GM23248 (cell line): ENCODE measurements around the gene NAV2.

ENCODE experiments used
- EZH2 ChIP-seq: fragments of 200-600 bp; sonication (generic); IDR thresholded peaks from 2 replicates; pipeline ENCODE4 v1.6.1; 2018; ENCODE audit warnings: antibody characterized with exemption, mild to moderate bottlenecking; ENCODE audit not compliant: insufficient read depth, poor library complexity, severe bottlenecking
- EZH2phosphoT487 ChIP-seq: fragments of 200-600 bp; sonication (generic); IDR thresholded peaks from 2 replicates; pipeline ENCODE4 v1.6.1; 2018; ENCODE audit warnings: antibody characterized with exemption, moderate library complexity, mild to moderate bottlenecking, low read depth; ENCODE audit not compliant: insufficient read depth

DNA sequence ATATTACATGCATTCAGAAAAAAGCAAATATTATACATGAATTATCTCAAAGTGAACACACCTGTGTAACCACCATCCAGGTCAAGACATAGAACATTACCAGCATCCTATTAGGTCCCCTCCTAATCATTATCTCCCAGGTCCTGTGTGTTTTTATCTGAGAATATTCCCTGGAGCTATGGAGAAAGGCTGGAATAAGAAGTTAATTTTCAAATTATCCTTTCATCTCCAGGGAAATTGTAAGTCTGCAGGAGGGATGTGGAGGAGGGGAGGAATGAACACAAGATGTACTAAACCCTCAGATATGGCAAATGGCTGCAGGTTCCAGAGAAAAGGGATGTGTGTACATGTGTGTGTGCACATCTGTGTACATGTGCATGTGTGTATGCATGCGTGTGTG lies 25.2 kb upstream of the NAV2 start:
- no peak for TF ChIP-seq EZH2
- TF ChIP-seq EZH2phosphoT487: no peak
